ENCODE results near the gene OSBPL3. TPM values are rescaled to one million over a fixed set of nuclear protein-coding genes. Genes with fewer than 3 reads are reported as not detected.

The OSBPL3 gene
- total RNA-seq, 1 experiment from 2014 or later = 16.0 TPM

DNA sequence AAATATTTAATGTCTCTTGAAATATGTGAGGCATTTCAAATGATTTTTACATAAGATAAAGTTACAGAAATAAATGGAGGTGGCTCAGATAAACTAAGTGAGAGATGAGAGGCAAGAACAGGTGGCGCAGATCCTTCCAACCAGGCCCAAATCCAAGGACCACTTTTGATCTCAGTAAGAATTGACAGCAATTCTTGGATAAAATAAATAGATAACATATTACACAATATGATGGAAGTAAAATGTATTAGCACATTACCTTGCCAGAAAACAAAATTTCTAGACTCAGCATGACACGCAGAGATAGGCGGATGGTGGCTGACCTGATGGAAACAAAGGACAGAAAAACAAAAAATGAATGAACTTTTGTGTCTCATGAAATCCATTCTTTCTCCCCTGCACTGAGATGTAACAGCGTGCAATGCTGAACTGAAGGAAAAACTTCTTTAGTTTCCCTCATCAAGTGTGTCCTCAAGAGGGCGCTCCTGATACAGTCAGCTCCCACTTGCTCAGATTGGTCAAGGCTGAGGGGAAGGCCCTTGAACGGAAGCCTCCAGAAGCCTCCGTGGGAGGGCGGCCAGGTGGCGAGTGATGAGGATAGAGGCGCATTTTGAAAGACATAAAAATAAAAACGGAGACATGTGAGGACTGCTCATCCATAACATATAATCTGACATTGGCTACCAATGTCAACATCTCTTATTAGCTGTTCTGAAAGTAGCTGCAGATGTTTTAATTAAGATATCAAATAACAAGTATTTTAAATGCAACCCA is 159.9 kb downstream of the OSBPL3 start:
- ATAC-seq (peak; percentile 99), DNase-seq (ENCODE audit: low spot score) (peak; percentile 80)
- H3K27ac Mint-ChIP-seq = no peak overlapping the region
- H3K27me3 Mint-ChIP-seq (ENCODE audit: low read depth) = no peaks in the 10 kb centered on the region
- H3K9me3 Mint-ChIP-seq = no peaks in the 10 kb centered on the region
- peaks cover 9% of the 10 kb centered on the region for H3K4me1 Mint-ChIP-seq
- ChIA-PET POLR2A (interaction anchor here (0.6 kb wide), 1 partner anchor 20 kb away, joined by 3 read pairs; no protein-coding TSS in a partner anchor), CTCF (interaction anchor here (0.6 to 3.3 kb wide), 16 partner anchors 8 to 314 kb away, joined by 3 to 28 read pairs (median 5); partner anchors contain the start of gene OSBPL3)
- H3K4me3 Mint-ChIP-seq = no peak overlapping the region
- TF ChIP-seq, protein P1, sequence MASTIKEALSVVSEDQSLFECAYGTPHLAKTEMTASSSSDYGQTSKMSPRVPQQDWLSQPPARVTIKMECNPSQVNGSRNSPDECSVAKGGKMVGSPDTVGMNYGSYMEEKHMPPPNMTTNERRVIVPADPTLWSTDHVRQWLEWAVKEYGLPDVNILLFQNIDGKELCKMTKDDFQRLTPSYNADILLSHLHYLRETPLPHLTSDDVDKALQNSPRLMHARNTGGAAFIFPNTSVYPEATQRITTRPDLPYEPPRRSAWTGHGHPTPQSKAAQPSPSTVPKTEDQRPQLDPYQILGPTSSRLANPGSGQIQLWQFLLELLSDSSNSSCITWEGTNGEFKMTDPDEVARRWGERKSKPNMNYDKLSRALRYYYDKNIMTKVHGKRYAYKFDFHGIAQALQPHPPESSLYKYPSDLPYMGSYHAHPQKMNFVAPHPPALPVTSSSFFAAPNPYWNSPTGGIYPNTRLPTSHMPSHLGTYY (CRISPR knock-in tag; IDR thresholded peaks at IDR 0.05) = no peak
- TF ChIP-seq, protein P2, sequence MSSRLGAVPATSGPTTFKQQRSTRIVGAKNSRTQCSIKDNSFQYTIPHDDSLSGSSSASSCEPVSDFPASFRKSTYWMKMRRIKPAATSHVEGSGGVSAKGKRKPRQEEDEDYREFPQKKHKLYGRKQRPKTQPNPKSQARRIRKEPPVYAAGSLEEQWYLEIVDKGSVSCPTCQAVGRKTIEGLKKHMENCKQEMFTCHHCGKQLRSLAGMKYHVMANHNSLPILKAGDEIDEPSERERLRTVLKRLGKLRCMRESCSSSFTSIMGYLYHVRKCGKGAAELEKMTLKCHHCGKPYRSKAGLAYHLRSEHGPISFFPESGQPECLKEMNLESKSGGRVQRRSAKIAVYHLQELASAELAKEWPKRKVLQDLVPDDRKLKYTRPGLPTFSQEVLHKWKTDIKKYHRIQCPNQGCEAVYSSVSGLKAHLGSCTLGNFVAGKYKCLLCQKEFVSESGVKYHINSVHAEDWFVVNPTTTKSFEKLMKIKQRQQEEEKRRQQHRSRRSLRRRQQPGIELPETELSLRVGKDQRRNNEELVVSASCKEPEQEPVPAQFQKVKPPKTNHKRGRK (CRISPR knock-in tag; IDR thresholded peaks at IDR 0.05; ENCODE audit: borderline replicate concordance) = no peak
- TF ChIP-seq, protein P3, sequence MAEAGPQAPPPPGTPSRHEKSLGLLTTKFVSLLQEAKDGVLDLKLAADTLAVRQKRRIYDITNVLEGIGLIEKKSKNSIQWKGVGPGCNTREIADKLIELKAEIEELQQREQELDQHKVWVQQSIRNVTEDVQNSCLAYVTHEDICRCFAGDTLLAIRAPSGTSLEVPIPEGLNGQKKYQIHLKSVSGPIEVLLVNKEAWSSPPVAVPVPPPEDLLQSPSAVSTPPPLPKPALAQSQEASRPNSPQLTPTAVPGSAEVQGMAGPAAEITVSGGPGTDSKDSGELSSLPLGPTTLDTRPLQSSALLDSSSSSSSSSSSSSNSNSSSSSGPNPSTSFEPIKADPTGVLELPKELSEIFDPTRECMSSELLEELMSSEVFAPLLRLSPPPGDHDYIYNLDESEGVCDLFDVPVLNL (CRISPR knock-in tag; IDR thresholded peaks at IDR 0.05; ENCODE audit: borderline replicate concordance, low read depth) = no peak
- TF ChIP-seq SMAD4 (CRISPR knock-in tag; IDR thresholded peaks at IDR 0.05) (no peak), FOXP1 (CRISPR knock-in tag; IDR thresholded peaks at IDR 0.05; ENCODE audit: borderline replicate concordance) (no peak)
- TF ChIP-seq, protein P4, sequence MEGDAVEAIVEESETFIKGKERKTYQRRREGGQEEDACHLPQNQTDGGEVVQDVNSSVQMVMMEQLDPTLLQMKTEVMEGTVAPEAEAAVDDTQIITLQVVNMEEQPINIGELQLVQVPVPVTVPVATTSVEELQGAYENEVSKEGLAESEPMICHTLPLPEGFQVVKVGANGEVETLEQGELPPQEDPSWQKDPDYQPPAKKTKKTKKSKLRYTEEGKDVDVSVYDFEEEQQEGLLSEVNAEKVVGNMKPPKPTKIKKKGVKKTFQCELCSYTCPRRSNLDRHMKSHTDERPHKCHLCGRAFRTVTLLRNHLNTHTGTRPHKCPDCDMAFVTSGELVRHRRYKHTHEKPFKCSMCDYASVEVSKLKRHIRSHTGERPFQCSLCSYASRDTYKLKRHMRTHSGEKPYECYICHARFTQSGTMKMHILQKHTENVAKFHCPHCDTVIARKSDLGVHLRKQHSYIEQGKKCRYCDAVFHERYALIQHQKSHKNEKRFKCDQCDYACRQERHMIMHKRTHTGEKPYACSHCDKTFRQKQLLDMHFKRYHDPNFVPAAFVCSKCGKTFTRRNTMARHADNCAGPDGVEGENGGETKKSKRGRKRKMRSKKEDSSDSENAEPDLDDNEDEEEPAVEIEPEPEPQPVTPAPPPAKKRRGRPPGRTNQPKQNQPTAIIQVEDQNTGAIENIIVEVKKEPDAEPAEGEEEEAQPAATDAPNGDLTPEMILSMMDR (IDR thresholded peaks at IDR 0.05) = peak; percentile 71; the same call in 1 of the 2 replicates
- TF ChIP-seq, protein P5, sequence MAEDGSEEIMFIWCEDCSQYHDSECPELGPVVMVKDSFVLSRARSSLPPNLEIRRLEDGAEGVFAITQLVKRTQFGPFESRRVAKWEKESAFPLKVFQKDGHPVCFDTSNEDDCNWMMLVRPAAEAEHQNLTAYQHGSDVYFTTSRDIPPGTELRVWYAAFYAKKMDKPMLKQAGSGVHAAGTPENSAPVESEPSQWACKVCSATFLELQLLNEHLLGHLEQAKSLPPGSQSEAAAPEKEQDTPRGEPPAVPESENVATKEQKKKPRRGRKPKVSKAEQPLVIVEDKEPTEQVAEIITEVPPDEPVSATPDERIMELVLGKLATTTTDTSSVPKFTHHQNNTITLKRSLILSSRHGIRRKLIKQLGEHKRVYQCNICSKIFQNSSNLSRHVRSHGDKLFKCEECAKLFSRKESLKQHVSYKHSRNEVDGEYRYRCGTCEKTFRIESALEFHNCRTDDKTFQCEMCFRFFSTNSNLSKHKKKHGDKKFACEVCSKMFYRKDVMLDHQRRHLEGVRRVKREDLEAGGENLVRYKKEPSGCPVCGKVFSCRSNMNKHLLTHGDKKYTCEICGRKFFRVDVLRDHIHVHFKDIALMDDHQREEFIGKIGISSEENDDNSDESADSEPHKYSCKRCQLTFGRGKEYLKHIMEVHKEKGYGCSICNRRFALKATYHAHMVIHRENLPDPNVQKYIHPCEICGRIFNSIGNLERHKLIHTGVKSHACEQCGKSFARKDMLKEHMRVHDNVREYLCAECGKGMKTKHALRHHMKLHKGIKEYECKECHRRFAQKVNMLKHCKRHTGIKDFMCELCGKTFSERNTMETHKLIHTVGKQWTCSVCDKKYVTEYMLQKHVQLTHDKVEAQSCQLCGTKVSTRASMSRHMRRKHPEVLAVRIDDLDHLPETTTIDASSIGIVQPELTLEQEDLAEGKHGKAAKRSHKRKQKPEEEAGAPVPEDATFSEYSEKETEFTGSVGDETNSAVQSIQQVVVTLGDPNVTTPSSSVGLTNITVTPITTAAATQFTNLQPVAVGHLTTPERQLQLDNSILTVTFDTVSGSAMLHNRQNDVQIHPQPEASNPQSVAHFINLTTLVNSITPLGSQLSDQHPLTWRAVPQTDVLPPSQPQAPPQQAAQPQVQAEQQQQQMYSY (CRISPR knock-in tag; IDR thresholded peaks at IDR 0.05) = no peak
- H3K36me3 Mint-ChIP-seq = peaks cover 8% of the 10 kb centered on the region

DNA sequence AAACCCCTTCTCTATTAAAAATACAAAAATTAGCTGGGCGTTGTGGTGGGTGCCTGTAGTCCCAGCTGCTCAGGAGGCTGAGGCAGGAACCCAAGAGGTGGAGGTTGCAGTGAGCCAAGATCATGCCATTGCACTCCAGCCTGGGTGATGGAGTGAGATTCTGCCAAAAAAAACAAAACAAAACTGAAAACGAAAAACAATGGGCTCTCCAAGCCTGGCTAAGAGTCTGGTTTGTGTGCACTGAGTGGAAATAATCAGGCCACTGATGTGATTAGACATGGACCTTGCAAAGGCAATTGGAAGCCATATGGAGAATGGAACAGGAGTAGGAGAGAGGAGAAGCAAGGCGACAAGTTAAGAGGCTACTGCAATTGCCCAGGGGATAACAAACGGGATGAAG is 162.6 kb downstream of the OSBPL3 start:
- DNase-seq (ENCODE audit: low spot score) = no peak
- H3K4me1 Mint-ChIP-seq = peaks cover 9% of the 10 kb centered on the region
- no peaks in the 10 kb centered on the region for H3K9me3 Mint-ChIP-seq
- no peak overlapping the region for H3K4me3 Mint-ChIP-seq
- no peak for ATAC-seq
- no peaks in the 10 kb centered on the region for H3K27me3 Mint-ChIP-seq (ENCODE audit: low read depth)
- H3K36me3 Mint-ChIP-seq = peaks cover 8% of the 10 kb centered on the region
- TF ChIP-seq, protein P3 (CRISPR knock-in tag; IDR thresholded peaks at IDR 0.05; ENCODE audit: borderline replicate concordance, low read depth) = no peak
- no peak overlapping the region for H3K27ac Mint-ChIP-seq
- POLR2A ChIA-PET = interaction anchor here (0.6 kb wide), 1 partner anchor 84 kb away, joined by 3 read pairs; no protein-coding TSS in a partner anchor
- CTCF ChIA-PET = no interaction called here

DNA sequence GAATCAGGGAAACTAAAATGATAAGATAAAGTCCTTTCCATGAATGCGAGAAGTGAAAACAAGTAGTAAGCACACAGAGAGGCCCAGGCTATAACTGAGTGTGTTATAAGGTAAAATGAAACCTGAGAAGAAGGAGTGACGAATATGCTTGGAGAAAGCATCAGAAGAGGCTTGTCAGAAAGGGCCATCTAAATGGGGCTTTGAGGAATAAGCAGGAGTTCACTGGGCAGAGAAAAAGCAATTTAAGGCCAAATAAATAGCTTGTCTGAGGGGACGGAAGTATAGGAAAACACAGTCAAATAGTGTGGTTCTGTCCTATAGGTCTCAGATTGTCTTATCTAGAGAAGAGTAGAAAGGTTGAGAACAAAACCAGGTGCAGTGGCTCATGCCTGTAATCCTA is 163.1 kb downstream of the OSBPL3 start:
- DNase-seq (ENCODE audit: low spot score) = no peak
- CTCF ChIA-PET = interaction anchor here (1.1 kb wide), 1 partner anchor 276 kb away, joined by 3 read pairs; no protein-coding TSS in a partner anchor
- H3K4me3 Mint-ChIP-seq = no peak overlapping the region
- TF ChIP-seq SMAD3 (CRISPR knock-in tag; IDR thresholded peaks at IDR 0.05; ENCODE audit: borderline replicate concordance) (no peak), OVOL2 (CRISPR knock-in tag; IDR thresholded peaks at IDR 0.05; ENCODE audit: borderline replicate concordance) (no peak), RELA (CRISPR knock-in tag; IDR thresholded peaks at IDR 0.05; ENCODE audit: borderline replicate concordance) (no peak)
- TF ChIP-seq, protein P6, sequence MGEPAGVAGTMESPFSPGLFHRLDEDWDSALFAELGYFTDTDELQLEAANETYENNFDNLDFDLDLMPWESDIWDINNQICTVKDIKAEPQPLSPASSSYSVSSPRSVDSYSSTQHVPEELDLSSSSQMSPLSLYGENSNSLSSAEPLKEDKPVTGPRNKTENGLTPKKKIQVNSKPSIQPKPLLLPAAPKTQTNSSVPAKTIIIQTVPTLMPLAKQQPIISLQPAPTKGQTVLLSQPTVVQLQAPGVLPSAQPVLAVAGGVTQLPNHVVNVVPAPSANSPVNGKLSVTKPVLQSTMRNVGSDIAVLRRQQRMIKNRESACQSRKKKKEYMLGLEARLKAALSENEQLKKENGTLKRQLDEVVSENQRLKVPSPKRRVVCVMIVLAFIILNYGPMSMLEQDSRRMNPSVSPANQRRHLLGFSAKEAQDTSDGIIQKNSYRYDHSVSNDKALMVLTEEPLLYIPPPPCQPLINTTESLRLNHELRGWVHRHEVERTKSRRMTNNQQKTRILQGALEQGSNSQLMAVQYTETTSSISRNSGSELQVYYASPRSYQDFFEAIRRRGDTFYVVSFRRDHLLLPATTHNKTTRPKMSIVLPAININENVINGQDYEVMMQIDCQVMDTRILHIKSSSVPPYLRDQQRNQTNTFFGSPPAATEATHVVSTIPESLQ (CRISPR knock-in tag; IDR thresholded peaks at IDR 0.05) = no peak
- TF ChIP-seq, protein P7, sequence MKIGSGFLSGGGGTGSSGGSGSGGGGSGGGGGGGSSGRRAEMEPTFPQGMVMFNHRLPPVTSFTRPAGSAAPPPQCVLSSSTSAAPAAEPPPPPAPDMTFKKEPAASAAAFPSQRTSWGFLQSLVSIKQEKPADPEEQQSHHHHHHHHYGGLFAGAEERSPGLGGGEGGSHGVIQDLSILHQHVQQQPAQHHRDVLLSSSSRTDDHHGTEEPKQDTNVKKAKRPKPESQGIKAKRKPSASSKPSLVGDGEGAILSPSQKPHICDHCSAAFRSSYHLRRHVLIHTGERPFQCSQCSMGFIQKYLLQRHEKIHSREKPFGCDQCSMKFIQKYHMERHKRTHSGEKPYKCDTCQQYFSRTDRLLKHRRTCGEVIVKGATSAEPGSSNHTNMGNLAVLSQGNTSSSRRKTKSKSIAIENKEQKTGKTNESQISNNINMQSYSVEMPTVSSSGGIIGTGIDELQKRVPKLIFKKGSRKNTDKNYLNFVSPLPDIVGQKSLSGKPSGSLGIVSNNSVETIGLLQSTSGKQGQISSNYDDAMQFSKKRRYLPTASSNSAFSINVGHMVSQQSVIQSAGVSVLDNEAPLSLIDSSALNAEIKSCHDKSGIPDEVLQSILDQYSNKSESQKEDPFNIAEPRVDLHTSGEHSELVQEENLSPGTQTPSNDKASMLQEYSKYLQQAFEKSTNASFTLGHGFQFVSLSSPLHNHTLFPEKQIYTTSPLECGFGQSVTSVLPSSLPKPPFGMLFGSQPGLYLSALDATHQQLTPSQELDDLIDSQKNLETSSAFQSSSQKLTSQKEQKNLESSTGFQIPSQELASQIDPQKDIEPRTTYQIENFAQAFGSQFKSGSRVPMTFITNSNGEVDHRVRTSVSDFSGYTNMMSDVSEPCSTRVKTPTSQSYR (CRISPR knock-in tag; IDR thresholded peaks at IDR 0.05) = no peak

More for the DNA sequence above, 163.1 kb downstream of the OSBPL3 start:
- peaks cover 8% of the 10 kb centered on the region for H3K36me3 Mint-ChIP-seq
- H3K27ac Mint-ChIP-seq = no peak overlapping the region
- peaks cover 9% of the 10 kb centered on the region for H3K4me1 Mint-ChIP-seq
- no peak for ATAC-seq
- POLR2A ChIA-PET = no interaction called here
- H3K27me3 Mint-ChIP-seq (ENCODE audit: low read depth) = no peaks in the 10 kb centered on the region
- no peaks in the 10 kb centered on the region for H3K9me3 Mint-ChIP-seq
